CD4-positive, alpha-beta memory T cell (primary cell): ENCODE measurements around the gene PHETA2. TPM values are rescaled to one million over a fixed set of nuclear protein-coding genes. Genes with fewer than 3 reads are reported as not detected.

Source experiments
- CTCF ChIA-PET: fragments of 350-600 bp; sonication (Branson Sonifier 250); formaldehyde crosslinking; loops from one replicate; lab custom pipeline; 2021; ENCODE audit warnings: inconsistent platforms; ENCODE audit not compliant: partially characterized antibody; lab: Charles Lee
- POLR2A ChIA-PET: fragments of 350-600 bp; sonication (Branson Sonifier 250); formaldehyde crosslinking; loops from one replicate; lab custom pipeline; 2021; ENCODE audit not compliant: partially characterized antibody; lab: Charles Lee
- DNase-seq, 5 donors: peaks; one replicate each; pipeline versions ENCODE4 v3.0.0 to v3.0.0-alpha.2; 2020 to 2022; ENCODE audit warnings: mixed read lengths in 1 of 5
- H3K27ac ChIP-seq: one replicate; pipeline ENCODE4 v1.7.0; 2013; ENCODE audit warnings: low read depth, low read length
- H3K27me3 ChIP-seq: 2 replicates; pipeline ENCODE4 v1.7.0; 2013; ENCODE audit warnings: mild to moderate bottlenecking, low read length, moderate library complexity; ENCODE audit not compliant: insufficient read depth
- H3K36me3 ChIP-seq: 2 replicates; pipeline ENCODE4 v1.7.0; 2013; ENCODE audit warnings: mild to moderate bottlenecking, low read length, moderate library complexity; ENCODE audit not compliant: insufficient read depth
- H3K4me1 ChIP-seq: 2 replicates; pipeline ENCODE4 v1.7.0; 2013; ENCODE audit warnings: mild to moderate bottlenecking, low read length, moderate library complexity; ENCODE audit not compliant: insufficient read depth
- H3K4me3 ChIP-seq, 2 donors: one replicate each; pipeline ENCODE4 v1.7.0; 2013; ENCODE audit warnings: low read length in 2 of 2, mild to moderate bottlenecking in 1 of 2
- H3K9me3 ChIP-seq, 2 donors: one replicate each; pipeline ENCODE4 v1.7.0; 2013; ENCODE audit warnings: low read length in 2 of 2, control low read depth in 1 of 2; ENCODE audit not compliant: control insufficient read depth in 1 of 2
- H3K27ac Mint-ChIP-seq, 7 donors: one replicate each; pipeline ENCODE4 v1.8.0; 2020 to 2021; ENCODE audit warnings: mixed read lengths in 7 of 7, mild to moderate bottlenecking in 6 of 7, inconsistent platforms in 3 of 7, moderate library complexity in 3 of 7
- H3K27me3 Mint-ChIP-seq, 2 donors: one replicate each; pipeline ENCODE4 v1.8.0; 2020 to 2021; ENCODE audit warnings: mixed read lengths in 2 of 2
- H3K36me3 Mint-ChIP-seq, 2 donors: one replicate each; pipeline ENCODE4 v1.8.0; 2020 to 2021; ENCODE audit warnings: mixed read lengths in 2 of 2, inconsistent platforms in 1 of 2, mild to moderate bottlenecking in 1 of 2
- H3K4me1 Mint-ChIP-seq, 4 donors: one replicate each; pipeline ENCODE4 v1.8.0; 2020 to 2021; ENCODE audit warnings: mixed read lengths in 4 of 4, mild to moderate bottlenecking in 1 of 4
- H3K4me3 Mint-ChIP-seq, 8 donors: one replicate each; pipeline ENCODE4 v1.8.0; 2020 to 2021; ENCODE audit warnings: mixed read lengths in 8 of 8, mild to moderate bottlenecking in 7 of 8, moderate library complexity in 6 of 8, inconsistent platforms in 3 of 8
- H3K9me3 Mint-ChIP-seq, 8 donors: one replicate each; pipeline ENCODE4 v1.8.0; 2020 to 2021; ENCODE audit warnings: mixed read lengths in 8 of 8, mild to moderate bottlenecking in 5 of 8, inconsistent platforms in 3 of 8, moderate library complexity in 1 of 8
- intact Hi-C: fragments of 100-400 bp; cut with micrococcal nuclease; formaldehyde crosslinking; loops from one replicate; pipeline ENCODE4 v1.15.1; 2023
- polyA plus RNA-seq, 2 donors: library from polyadenylated mRNA; unstranded; fragments of 300-500 nt; fragmentation: Illumina TruSeq; gene quantifications; one replicate each; pipeline ENCODE4 v1.2.3, GENCODE V29; 2021
- total RNA-seq, 2 experiments: library from RNA; stranded (reverse); gene quantifications; one replicate each; pipeline ENCODE4 v1.2.3, GENCODE V29; 2021

Gene PHETA2
- total and polyA plus RNA-seq, 4 experiments from 2014 or later, result 0.69 to 1.9 (median 1.7) TPM

- Mint-ChIP-seq H3K4me3 (peak overlapping the region; percentile 62 to 81 (median 70)), H3K27me3 (no peaks in the 10 kb centered on the region), H3K27ac (peak overlapping the region in 6 of 7 donors; percentile 30 to 89 (median 70)), H3K9me3 (no peaks in the 10 kb centered on the region), H3K36me3 (peaks cover 3 to 8% of the 10 kb centered on the region in 2 donors), H3K4me1 (peaks cover 17 to 58% (median 39%) of the 10 kb centered on the region in 4 donors)
- CTCF ChIA-PET, result interaction anchor here (0.6 to 1.8 kb wide), 5 partner anchors 9 to 128 kb away, joined by 3 to 11 read pairs (median 6); partner anchors contain the start of genes CENPM, NDUFA6 and WBP2NL
- no peak for DNase-seq
- peaks cover 43% of the 10 kb centered on the region for H3K4me1 ChIP-seq
- intact Hi-C loops, result loop anchor here (5.0 to 10.0 kb wide), 3 partner anchors 108 to 540 kb away; partner anchors contain the start of genes POLDIP3, SEPTIN3 and SNU13
- H3K27ac ChIP-seq, result peak overlapping the region; percentile 57
- H3K36me3 ChIP-seq, result no peaks in the 10 kb centered on the region
- POLR2A ChIA-PET, result interaction anchor here (0.9 to 1.7 kb wide), 8 partner anchors 10 to 539 kb away, joined by 3 to 17 read pairs (median 6); partner anchors contain the start of genes NDUFA6, POLDIP3, SNU13 and SREBF2
- no peaks in the 10 kb centered on the region for H3K9me3 ChIP-seq
- no peaks in the 10 kb centered on the region for H3K27me3 ChIP-seq
- H3K4me3 ChIP-seq, result no peak overlapping the region
Observed at GRCh38 chr22:42074846-42075676, 1.0 kb downstream of the PHETA2 start.

- Mint-ChIP-seq H3K4me3 (peak overlapping the region in 1 of 8 donors; percentile 32), H3K27me3 (no peaks in the 10 kb centered on the region), H3K4me1 (peaks cover 17 to 59% (median 35%) of the 10 kb centered on the region in 4 donors), H3K36me3 (peaks cover 5 to 10% of the 10 kb centered on the region in 2 donors), H3K9me3 (no peaks in the 10 kb centered on the region), H3K27ac (peak overlapping the region in 3 of 7 donors; percentile 29 to 62 (median 53))
- no peak overlapping the region for H3K27ac ChIP-seq
- H3K4me3 ChIP-seq, result no peak overlapping the region
- no peaks in the 10 kb centered on the region for H3K36me3 ChIP-seq
- intact Hi-C loops, result loop anchor here (10.0 kb wide), 2 partner anchors 392 to 538 kb away; partner anchors contain the start of genes POLDIP3 and SNU13
- no peak for DNase-seq
- no peaks in the 10 kb centered on the region for H3K27me3 ChIP-seq
- ChIA-PET POLR2A (interaction anchor here (0.9 to 4.4 kb wide), 3 partner anchors 78 to 388 kb away, joined by 4 to 32 read pairs (median 5); partner anchors contain the start of genes SNU13 and WBP2NL), CTCF (interaction anchor here (0.6 to 5.6 kb wide), 3 partner anchors 11 to 398 kb away, joined by 3 to 48 read pairs (median 6); partner anchors contain the start of gene NDUFA6)
- H3K9me3 ChIP-seq, result no peaks in the 10 kb centered on the region
- peaks cover 46% of the 10 kb centered on the region for H3K4me1 ChIP-seq
Observed at GRCh38 chr22:42076764-42077485, 2.9 kb downstream of the PHETA2 start.

GRCh38 chr22:42077486-42078125 is 3.6 kb downstream of the PHETA2 start:
- Mint-ChIP-seq H3K36me3 (peaks cover 9 to 15% of the 10 kb centered on the region in 2 donors), H3K9me3 (no peaks in the 10 kb centered on the region), H3K27ac (peak overlapping the region in 6 of 7 donors; percentile 35 to 99 (median 46)), H3K4me3 (peak overlapping the region in 2 of 8 donors; percentile 21 to 25), H3K4me1 (peaks cover 22 to 63% (median 37%) of the 10 kb centered on the region in 4 donors), H3K27me3 (no peaks in the 10 kb centered on the region)
- no peak for DNase-seq
- intact Hi-C loops, result loop anchor here (2.0 to 10.0 kb wide), 3 partner anchors 79 to 537 kb away; partner anchors contain the start of genes POLDIP3, SNU13 and WBP2NL
- ChIA-PET POLR2A (interaction anchor here (0.9 to 4.4 kb wide), 5 partner anchors 7 to 367 kb away, joined by 4 to 208 read pairs (median 33); partner anchors contain the start of genes NAGA, NDUFA6 and WBP2NL), CTCF (interaction anchor here (5.6 kb wide), 1 partner anchor 12 kb away, joined by 48 read pairs; the partner anchor contains the start of gene NDUFA6)
- no peak overlapping the region for H3K27ac ChIP-seq
- H3K4me1 ChIP-seq, result peaks cover 46% of the 10 kb centered on the region
- no peak overlapping the region for H3K4me3 ChIP-seq
- no peaks in the 10 kb centered on the region for H3K9me3 ChIP-seq
- peaks cover 4% of the 10 kb centered on the region for H3K36me3 ChIP-seq
- no peaks in the 10 kb centered on the region for H3K27me3 ChIP-seq

- Histone ChIP-seq H3K27me3 (no peaks in the 10 kb centered on the region), H3K36me3 (peaks cover 15% of the 10 kb centered on the region), H3K4me1 (peaks cover 42% of the 10 kb centered on the region), H3K4me3 (peak overlapping the region; percentile 70 to 78), H3K27ac (peak overlapping the region; percentile 97), H3K9me3 (no peaks in the 10 kb centered on the region)
- ChIA-PET CTCF (interaction anchor here (1.0 to 5.6 kb wide), 3 partner anchors 11 to 360 kb away, joined by 3 to 48 read pairs (median 3); partner anchors contain the start of gene NDUFA6), POLR2A (interaction anchor here (0.7 to 4.4 kb wide), 32 partner anchors 8 to 633 kb away, joined by 3 to 208 read pairs (median 5); partner anchors contain the start of genes CCDC134, DESI1, NAGA and NDUFA6)
- Mint-ChIP-seq H3K27ac (peak overlapping the region; percentile 93 to 100 (median 99)), H3K4me3 (peak overlapping the region; percentile 88 to 98 (median 96)), H3K27me3 (no peaks in the 10 kb centered on the region), H3K36me3 (peaks cover 14 to 19% of the 10 kb centered on the region in 2 donors), H3K9me3 (no peaks in the 10 kb centered on the region), H3K4me1 (peaks cover 18 to 59% (median 35%) of the 10 kb centered on the region in 4 donors)
- no peak for DNase-seq
- intact Hi-C loops, result loop anchor here (1.0 to 10.0 kb wide), 4 partner anchors 8 to 536 kb away; partner anchors contain the start of genes NAGA, POLDIP3, SNU13 and WBP2NL
Observed at GRCh38 chr22:42078469-42079318, 4.6 kb downstream of the PHETA2 start.

- Mint-ChIP-seq H3K4me1 (peaks cover 19 to 58% (median 38%) of the 10 kb centered on the region in 4 donors), H3K27ac (peak within 1 kb of the TSS; percentile 93 to 100 (median 99))
- POLR2A ChIA-PET, result interaction anchor here (0.6 to 4.4 kb wide), 42 partner anchors 9 to 634 kb away, joined by 3 to 208 read pairs (median 5); partner anchors contain the start of genes CCDC134, CENPM, DESI1 and NAGA
Observed at GRCh38 chr22:42079319-42080251, 5.5 kb downstream of the PHETA2 start, which contains the start of gene SMDT1. Gene SMDT1 (plus strand): TSS chr22:42079700. CDS start chr22:42079769, 69 bp downstream.

More at GRCh38 chr22:42079319-42080251, 5.5 kb downstream of the PHETA2 start, which contains the start of gene SMDT1:
- no peaks in the 10 kb centered on the region for H3K9me3 Mint-ChIP-seq
- peaks cover 19 to 27% of the 10 kb centered on the region in 2 donors for H3K36me3 Mint-ChIP-seq
- no peaks in the 10 kb centered on the region for H3K9me3 ChIP-seq
- peak; percentile 98 to 99 (median 99) for DNase-seq
- H3K27me3 ChIP-seq, result no peaks in the 10 kb centered on the region
- H3K4me1 ChIP-seq, result peaks cover 38% of the 10 kb centered on the region
- H3K4me3 ChIP-seq, result peak within 1 kb of the TSS; percentile 70 to 78
- peak within 1 kb of the TSS; percentile 88 to 98 (median 96) for H3K4me3 Mint-ChIP-seq
- H3K27me3 Mint-ChIP-seq, result no peaks in the 10 kb centered on the region
- intact Hi-C loops, result loop anchor here (1.0 to 10.0 kb wide), 5 partner anchors 9 to 535 kb away; partner anchors contain the start of genes NAGA, NDUFA6, POLDIP3 and SNU13
- H3K36me3 ChIP-seq, result peaks cover 19% of the 10 kb centered on the region
- CTCF ChIA-PET, result interaction anchor here (0.6 to 5.6 kb wide), 3 partner anchors 10 to 359 kb away, joined by 3 to 48 read pairs (median 8); partner anchors contain the start of gene NDUFA6
- peak within 1 kb of the TSS; percentile 97 for H3K27ac ChIP-seq
